HL-60 (cell line): ENCODE data around the gene RBM42.

Source experiments
- DNase-seq, 2 experiments: peaks; one replicate each; pipeline ENCODE4 v3.0.0-alpha.2; 2010 to 2020; ENCODE audit warnings: low read depth in 1 of 2, low spot score in 1 of 2
- H3K27ac ChIP-seq: fragments of 250-450 bp; sonication (Bioruptor Pico); replicated peaks from 2 replicates; pipeline ENCODE4 v1.5.1; 2020; ENCODE audit warnings: mild to moderate bottlenecking, moderate library complexity
- H3K27me3 ChIP-seq: fragments of 250-450 bp; sonication (Bioruptor Pico); 2 replicates; pipeline ENCODE4 v1.5.1; 2021; ENCODE audit warnings: mild to moderate bottlenecking, moderate library complexity; ENCODE audit not compliant: insufficient read depth, poor library complexity, severe bottlenecking
- H3K4me3 ChIP-seq: replicated peaks from 2 replicates; pipeline ENCODE4 v1.5.1; 2011; ENCODE audit warnings: mild to moderate bottlenecking, control low read depth, low read length; ENCODE audit not compliant: insufficient read depth
- GABPA ChIP-seq: IDR thresholded peaks from 2 replicates; pipeline ENCODE4 v1.6.1; 2012; ENCODE audit warnings: low read depth
- POLR2AphosphoS5 ChIP-seq: IDR thresholded peaks from 2 replicates; pipeline ENCODE4 v1.6.1; 2012; ENCODE audit warnings: low read depth
- REST ChIP-seq: IDR thresholded peaks from 2 replicates; pipeline ENCODE4 v1.6.1; 2012; ENCODE audit warnings: low read depth; ENCODE audit not compliant: insufficient replicate concordance
- SPI1 ChIP-seq: IDR thresholded peaks from 2 replicates; pipeline ENCODE4 v1.6.1; 2012; ENCODE audit warnings: low read depth, mild to moderate bottlenecking, borderline replicate concordance
- TF ChIP-seq, protein P1 (sequence below): IDR thresholded peaks from one replicate; pipeline ENCODE4 v1.5.1; 2011; ENCODE audit warnings: low read length, control low read depth, inconsistent platforms; ENCODE audit not compliant: insufficient read depth

The RBM42 gene

GRCh38 chr19:35608251-35608650 is 20.6 kb upstream of the RBM42 start:
- Histone ChIP-seq H3K4me3 (no peak overlapping the region), H3K27ac (no peak overlapping the region), H3K27me3 (no peaks in the 10 kb centered on the region)
- DNase-seq = peak in 1 of 2 experiments; percentile 11
- TF ChIP-seq, protein P1, sequence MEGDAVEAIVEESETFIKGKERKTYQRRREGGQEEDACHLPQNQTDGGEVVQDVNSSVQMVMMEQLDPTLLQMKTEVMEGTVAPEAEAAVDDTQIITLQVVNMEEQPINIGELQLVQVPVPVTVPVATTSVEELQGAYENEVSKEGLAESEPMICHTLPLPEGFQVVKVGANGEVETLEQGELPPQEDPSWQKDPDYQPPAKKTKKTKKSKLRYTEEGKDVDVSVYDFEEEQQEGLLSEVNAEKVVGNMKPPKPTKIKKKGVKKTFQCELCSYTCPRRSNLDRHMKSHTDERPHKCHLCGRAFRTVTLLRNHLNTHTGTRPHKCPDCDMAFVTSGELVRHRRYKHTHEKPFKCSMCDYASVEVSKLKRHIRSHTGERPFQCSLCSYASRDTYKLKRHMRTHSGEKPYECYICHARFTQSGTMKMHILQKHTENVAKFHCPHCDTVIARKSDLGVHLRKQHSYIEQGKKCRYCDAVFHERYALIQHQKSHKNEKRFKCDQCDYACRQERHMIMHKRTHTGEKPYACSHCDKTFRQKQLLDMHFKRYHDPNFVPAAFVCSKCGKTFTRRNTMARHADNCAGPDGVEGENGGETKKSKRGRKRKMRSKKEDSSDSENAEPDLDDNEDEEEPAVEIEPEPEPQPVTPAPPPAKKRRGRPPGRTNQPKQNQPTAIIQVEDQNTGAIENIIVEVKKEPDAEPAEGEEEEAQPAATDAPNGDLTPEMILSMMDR = no peak
- no peak for TF ChIP-seq GABPA
- no peak for TF ChIP-seq SPI1
- no peak for TF ChIP-seq POLR2AphosphoS5
- no peak for TF ChIP-seq REST

- DNase-seq = peak in 1 of 2 experiments; percentile 68
- Histone ChIP-seq H3K27ac (peak overlapping the region; percentile 20; the same call in 1 of the 2 replicates), H3K27me3 (no peaks in the 10 kb centered on the region), H3K4me3 (no peak overlapping the region)
- TF ChIP-seq, protein P1 = no peak
- no peak for TF ChIP-seq POLR2AphosphoS5
- no peak for TF ChIP-seq GABPA
- TF ChIP-seq REST = no peak
- no peak for TF ChIP-seq SPI1
Observed at GRCh38 chr19:35609851-35610353, 18.9 kb upstream of the RBM42 start.

- DNase-seq = no peak
- H3K27ac ChIP-seq = no peak overlapping the region
- no peak for TF ChIP-seq POLR2AphosphoS5
- no peak for TF ChIP-seq GABPA
- H3K27me3 ChIP-seq = no peaks in the 10 kb centered on the region
- H3K4me3 ChIP-seq = peak overlapping the region; percentile 74
Observed at GRCh38 chr19:35612224-35612558, 16.6 kb upstream of the RBM42 start.

DNA sequence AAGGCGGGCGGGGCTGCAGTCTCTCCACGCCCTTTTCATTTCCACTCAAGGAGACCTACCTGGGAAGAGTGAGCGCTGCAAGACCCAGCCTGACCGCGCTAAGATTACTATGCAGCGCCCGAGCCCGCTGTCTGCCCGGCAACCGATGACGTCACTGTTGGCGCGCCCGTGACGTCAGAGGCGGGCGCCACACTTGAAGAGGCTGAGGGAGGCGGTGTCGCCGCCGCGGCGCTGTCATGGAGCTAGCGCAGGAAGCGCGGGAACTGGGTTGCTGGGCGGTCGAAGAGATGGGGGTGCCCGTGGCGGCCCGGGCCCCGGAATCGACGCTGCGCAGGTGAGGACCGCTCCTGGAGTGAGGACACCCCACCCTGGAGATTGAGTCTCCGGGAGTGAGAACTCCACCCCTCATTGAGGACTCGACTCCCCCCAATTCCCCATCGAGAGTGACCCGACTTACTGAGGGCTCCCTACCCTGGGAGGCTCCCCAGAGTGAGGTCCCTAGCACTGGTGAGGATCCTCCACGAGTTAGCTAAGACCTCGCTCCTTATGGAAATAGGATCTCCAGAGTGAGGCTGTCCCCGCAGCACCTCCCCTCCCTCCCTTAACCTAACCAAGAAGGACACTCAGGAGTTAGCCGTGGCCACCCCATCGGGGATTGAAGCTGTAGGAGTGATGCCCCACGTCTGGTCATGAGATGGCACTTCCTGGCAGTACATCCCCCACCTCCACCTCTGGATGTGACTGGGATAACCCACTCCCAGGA is 16.1 kb upstream of the RBM42 start, which contains the start of gene HAUS5:
Gene HAUS5, plus strand, starts transcription at position 177 of the 763 bp plus-strand sequence. Its CDS starts 60 bp downstream, at position 237.
- Histone ChIP-seq H3K4me3 (peak within 1 kb of the TSS; percentile 74), H3K27me3 (no peaks in the 10 kb centered on the region), H3K27ac (peak within 1 kb of the TSS; percentile 78)
- peak; percentile 86 to 93 for DNase-seq
- TF ChIP-seq SPI1 (no peak), POLR2AphosphoS5 (peak; percentile 83), REST (peak; percentile 25)
